ENCODE data around the gene GPRIN3.

GRCh38 chr4:89197920-89198319 lies 109.7 kb downstream of the GPRIN3 start:
- TF ChIP-seq, protein P1, sequence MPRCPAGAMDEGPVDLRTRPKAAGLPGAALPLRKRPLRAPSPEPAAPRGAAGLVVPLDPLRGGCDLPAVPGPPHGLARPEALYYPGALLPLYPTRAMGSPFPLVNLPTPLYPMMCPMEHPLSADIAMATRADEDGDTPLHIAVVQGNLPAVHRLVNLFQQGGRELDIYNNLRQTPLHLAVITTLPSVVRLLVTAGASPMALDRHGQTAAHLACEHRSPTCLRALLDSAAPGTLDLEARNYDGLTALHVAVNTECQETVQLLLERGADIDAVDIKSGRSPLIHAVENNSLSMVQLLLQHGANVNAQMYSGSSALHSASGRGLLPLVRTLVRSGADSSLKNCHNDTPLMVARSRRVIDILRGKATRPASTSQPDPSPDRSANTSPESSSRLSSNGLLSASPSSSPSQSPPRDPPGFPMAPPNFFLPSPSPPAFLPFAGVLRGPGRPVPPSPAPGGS (CRISPR knock-in tag; IDR thresholded peaks at IDR 0.05), result no peak
- TF ChIP-seq CHD4 (IDR thresholded peaks at IDR 0.05; ENCODE audit: borderline replicate concordance, low read length) (no peak), CHCHD3 (CRISPR knock-in tag; IDR thresholded peaks at IDR 0.05) (no peak), ZBTB7B (CRISPR knock-in tag; IDR thresholded peaks at IDR 0.05) (no peak), ZBTB43 (CRISPR knock-in tag; conservative IDR thresholded peaks at IDR 0.05) (no peak), RAD21 (CRISPR knock-in tag; IDR thresholded peaks at IDR 0.05) (no peak), CTCF (CRISPR knock-in tag; IDR thresholded peaks at IDR 0.05) (no peak), POLR2A (IDR thresholded peaks at IDR 0.05; ENCODE audit: insufficient read depth in 1 of 2, low read depth in 2 of 2, low read length in 2 of 2) (no peak), FOXM1 (CRISPR knock-in tag; IDR thresholded peaks at IDR 0.05) (no peak), NAIF1 (CRISPR knock-in tag; IDR thresholded peaks at IDR 0.05; ENCODE audit: borderline replicate concordance) (no peak)

Data from HepG2 (cell line).